HG02798 (cell line): ENCODE data around the gene DSCAM.
"Not testable (repeated sequence)": the region's sequence is repeated elsewhere in the genome, so short reads cannot be mapped to it uniquely, and the experiment has no call there.

Experiments used
- ATAC-seq: cut with Tn5 transposase; IDR thresholded peaks from one replicate; pipeline ENCODE4 v1.9.1; 2021; ENCODE audit warnings: mild to moderate bottlenecking; ENCODE audit not compliant: unreplicated experiment, poor library complexity

Gene DSCAM

DNA sequence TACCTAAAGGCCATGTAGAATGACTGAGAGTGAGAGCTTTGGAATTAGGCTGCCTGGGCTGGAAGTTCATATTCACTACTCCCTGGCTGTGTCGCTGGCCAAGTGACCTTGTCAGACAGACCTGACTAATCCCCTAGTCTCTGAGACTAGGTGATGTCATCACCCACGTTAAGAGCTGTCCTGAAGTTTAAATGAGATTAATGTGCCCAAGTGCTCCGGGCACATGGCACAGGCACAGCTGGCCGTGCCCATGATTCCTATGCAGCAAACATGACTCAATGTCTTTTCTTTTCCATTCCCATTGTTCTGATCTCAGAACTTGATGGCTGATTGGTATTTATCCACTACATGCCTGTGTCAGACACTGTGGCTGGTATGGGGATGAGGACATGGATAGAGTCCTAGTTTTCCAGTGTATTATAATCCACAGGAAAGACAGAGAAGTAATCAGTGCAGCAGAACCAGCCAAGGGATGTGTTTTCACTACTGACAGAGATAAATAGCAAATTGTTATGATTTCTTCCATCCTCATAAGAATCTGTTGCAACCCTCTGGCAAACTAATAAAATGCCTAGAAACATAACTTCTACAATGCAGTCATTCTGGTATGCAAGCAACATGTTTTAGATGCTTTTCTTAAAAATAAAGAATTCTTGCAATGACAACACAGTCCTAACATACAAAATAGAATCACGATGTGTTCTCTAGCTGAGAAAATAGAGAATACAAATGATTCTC lies 798.8 kb downstream of the DSCAM start:
- no peak for ATAC-seq

DNA sequence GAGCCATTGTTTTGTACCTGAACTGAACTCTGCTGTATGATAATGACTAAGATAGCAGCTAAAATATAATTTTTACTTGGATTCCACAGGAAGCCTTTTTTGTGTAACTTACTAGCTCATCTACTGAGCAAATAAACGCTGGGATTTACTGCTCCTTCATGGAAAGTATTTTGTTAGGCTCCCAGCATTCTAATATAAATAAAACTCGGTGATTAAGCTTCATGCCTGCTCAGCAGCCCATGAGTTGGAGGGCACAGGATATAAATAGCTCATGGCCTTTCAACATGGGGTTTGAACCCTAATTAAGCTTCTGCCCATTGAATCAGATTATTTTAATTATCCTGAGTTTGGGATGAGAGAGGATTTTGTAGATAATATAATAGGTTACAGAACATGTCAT lies 799.7 kb downstream of the DSCAM start:
- ATAC-seq, result no peak

DNA sequence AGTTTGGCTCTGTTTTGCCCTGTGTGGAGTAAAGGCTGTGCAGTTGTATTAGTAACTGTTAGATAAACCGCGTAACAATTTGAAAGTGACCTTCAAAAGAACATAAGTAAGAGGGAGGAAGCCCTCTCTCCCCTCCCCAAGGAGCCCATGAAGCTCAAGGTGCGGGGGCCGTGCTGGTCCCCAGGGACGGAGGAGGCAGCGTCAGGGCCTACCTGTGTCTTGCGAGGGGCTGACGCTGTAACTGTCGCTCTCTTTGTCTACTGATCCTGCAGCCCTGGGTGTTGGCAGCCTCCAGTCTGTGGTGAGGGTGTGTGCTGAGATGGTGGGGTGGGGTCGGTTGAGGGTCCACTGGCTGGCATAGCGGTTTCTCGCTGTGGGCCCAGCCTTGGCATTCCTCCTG lies 803.1 kb downstream of the DSCAM start:
- ATAC-seq, result no peak

DNA sequence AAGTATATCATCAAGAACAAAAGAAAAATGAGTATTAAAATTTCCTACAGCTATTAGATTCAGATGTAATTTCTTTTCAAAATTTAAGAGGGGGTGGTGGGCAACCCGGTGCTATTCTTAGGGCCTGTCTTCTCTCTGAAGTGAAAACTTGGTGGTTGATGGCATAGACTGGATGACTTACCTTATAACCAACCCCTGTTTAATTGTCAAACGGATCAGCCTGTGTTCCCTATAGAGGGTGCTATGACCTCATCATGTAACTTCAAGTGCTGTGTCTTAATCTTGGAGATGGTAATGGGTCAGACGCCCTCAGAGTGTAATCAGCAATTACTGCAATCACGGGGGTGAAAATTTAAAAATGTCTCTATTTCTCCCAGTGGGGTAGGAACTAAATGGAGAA lies 803.5 kb downstream of the DSCAM start:
- ATAC-seq, result no peak

DNA sequence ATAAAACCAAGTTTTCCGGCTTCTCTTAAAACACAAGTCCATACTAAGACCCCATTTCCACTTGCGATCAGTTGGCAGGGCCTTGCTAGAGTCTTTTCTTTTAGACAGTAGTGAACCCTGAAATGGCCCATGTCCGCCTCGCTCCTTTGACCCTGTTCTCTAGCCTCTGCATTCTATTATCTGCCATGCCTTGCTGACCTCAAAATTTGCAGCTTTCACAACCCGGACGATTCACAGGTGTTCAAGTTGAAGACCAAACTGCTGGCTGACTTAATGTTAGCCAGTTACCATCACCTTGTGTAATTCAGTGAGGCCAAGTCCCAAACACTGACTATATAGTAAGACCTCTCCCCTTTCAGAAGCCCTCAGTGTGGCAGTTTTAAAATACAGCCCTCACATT lies 805.5 kb downstream of the DSCAM start:
- no peak for ATAC-seq

DNA sequence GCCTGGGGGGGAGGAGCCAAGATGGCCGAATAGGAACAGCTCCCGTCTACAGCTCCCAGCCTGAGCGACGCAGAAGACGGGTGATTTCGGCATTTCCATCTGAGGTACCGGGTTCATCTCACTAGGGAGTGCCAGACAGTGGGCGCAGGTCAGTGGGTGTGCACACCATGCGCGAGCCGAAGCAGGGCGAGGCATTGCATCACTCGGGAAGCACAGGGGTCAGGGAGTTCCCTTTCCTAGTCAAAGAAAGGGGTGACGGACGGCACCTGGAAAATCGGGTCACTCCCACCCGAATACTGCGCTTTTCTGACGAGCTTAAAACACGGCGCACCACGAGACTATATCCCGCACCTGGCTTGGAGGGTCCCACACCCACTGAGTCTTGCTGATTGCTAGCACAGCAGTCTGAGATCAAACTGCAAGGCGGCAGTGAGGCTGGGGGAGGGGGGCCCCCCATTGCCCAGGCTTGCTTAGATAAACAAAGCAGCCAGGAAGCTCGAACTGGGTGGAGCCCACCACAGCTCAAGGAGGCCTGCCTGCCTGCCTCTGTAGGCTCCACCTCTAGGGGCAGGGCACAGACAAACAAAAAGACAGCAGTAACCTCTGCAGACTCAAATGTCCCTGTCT lies 813.7 kb downstream of the DSCAM start:
- ATAC-seq, result not testable (repeated sequence)

DNA sequence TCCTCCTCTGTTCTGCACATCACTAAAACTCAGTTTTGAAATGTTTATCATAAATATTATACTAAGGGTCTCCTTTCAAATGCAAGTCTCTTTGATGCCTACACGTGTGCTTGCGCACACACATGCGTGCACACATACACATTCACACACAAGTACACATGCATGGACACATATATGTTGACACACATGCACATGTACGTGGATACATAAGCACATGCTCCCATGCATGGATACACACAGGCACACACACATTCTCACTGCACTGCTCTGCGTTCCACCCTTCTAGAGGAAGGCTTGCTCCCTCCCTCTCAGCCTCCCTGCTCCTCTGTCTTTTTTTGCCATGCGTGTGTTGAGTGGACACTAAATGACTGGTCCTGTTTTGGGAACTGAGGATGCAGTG lies 817.1 kb downstream of the DSCAM start:
- no peak for ATAC-seq

DNA sequence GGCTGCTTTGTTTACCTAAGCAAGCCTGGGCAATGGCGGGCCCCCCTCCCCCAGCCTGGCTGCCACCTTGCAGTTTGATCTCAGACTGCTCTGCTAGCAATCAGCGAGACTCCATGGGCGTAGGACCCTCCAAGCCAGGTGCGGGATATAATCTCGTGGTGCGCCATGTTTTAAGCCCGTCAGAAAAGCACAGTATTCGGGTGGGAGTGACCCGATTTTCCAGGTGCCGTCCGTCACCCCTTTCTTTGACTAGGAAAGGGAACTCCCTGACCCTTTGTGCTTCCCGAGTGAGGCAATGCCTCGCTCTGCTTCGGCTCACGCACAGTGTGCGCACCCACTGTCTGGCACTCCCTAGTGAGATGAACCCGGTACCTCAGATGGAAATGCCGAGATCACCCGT lies 818.6 kb downstream of the DSCAM start:
- ATAC-seq, result not testable (repeated sequence)

DNA sequence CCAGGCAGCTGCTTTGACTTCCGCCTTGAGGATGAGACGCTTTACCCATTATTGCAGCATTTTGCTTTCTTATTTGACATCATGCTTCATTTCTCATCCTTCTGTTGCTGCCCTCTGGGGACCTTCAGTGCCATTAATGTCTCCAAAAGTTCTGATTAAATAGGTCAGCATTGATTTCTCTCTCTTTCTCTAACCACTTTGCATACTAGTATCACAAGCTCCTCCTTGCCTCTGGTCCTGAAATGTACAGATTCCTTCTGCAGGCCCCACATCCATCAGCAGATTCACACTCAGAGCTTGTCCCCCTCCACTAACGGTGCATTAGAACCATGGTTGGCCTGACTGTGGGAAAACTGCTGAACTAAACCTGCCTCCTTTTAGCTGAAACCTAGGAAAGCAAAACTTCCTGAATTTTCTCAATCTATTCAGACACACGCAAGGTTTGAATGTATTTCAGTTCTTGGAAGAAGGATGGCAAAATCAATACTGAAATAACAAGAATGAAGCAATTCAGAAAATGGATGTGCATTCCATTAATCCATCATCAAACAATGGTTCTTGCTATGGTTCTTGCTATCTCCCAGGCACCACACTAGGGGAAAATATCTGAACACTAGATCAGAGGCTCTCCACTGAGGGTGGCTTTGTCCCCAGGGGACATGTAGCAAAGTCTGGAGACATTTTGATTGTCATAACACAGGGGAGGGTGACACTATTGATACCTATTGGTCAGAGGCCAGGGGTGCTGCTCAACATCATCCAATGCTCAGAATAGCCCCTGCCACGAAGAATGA lies 825.2 kb downstream of the DSCAM start:
- ATAC-seq, result no peak

DNA sequence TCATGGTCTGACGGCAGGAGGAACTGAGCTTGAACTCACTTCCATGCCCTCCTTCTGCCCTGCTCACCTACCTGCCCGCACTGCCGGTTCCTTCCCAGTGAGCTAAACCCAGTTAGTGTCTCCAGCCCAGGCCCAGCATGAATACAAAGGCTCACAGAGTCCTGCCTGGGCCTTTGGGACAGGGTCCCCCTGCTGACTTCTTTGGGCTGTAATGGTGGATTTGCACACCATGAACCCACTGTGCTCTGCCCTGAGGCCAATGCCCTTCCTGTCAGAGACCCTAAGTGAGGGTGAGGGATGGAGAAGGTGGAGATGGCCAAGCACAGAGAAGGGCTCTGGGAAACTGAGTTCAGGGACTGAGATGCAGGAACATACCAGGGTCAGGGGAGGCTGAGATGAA lies 826.3 kb downstream of the DSCAM start:
- no peak for ATAC-seq

DNA sequence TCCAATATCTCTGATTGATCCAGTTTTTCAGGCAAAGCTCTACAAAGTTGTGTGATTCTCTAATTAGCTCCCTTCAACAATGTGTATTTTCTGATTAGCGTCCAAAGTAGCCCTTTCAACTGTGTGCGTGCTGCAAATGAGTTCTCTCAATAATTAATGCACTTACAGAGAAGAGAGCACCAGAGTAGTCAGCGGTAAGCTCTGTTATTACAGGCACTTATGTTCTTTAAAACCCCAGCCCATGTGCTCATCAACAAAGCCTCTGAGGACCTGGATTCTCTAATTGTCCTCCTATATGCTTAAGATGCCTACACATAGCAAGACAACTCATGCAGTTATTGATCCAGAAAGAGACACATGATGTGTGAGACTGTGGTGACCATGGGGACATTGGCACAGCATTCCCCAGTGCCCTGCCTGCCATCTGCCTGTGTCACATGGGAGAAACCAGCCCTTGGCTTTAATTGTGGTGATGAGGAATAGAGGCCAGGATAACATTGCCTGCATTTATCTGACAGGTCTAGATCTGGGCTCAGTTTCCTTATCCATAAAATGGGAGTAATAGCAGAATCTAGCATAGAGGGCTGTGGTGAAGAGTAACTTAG lies 828.0 kb downstream of the DSCAM start:
- ATAC-seq, result no peak

DNA sequence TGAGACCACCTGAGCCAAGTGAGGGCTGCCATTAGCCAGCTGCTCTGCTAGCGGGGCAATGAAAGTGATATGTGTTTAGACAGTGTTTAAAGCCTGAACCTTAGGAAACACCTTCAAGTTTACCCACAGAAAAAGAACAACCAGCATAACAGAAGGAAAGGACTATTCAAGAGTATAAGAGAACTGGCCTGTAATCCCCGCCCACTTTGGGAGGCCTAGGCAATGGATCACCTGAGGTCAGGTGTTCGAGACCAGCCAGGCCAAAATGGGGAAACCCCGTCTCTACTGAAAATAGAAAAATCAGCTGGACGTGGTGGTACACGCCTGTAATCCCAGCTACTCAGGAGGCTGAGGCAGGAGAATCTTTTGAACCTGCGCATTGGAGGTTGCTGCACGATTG lies 830.3 kb downstream of the DSCAM start:
- ATAC-seq, result no peak

DNA sequence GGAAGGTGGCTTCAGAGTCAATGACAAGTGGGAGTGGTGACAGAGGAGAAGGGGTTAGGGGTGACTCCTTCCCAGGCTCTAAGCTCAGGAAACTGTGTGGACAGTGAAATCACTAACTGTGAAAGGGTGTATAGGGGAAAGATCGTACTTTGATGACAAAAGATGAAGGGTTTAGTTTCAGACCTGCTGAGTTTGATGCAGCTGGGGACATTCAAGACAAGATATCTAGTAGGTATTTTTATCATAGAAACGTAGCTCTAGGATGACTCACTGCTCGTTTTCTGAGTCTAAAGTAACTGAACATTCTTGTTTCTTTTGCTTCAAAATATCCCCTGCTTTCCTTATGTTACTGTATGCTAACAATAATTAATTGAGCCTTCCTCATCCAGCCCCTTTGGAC lies 830.7 kb downstream of the DSCAM start:
- ATAC-seq, result no peak

DNA sequence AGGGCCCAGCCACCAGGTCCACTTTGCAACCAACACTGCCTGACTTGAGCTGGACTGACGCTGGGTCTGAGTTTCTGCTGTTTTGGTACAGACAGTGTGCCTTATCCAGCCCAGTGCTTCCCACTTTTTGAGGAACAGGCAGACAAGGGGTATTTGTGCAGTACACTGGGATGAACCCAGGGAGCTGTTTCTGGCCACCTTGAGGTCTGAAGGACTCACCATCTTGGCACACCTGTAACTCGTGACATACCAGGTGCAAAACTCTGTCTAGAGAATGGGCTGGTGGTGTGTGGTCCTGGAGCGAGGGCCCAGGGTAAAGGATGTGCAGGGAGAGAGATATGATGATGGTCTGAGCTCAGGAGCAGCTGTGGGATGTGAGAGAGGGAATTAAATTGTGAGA lies 831.1 kb downstream of the DSCAM start:
- ATAC-seq, result no peak

DNA sequence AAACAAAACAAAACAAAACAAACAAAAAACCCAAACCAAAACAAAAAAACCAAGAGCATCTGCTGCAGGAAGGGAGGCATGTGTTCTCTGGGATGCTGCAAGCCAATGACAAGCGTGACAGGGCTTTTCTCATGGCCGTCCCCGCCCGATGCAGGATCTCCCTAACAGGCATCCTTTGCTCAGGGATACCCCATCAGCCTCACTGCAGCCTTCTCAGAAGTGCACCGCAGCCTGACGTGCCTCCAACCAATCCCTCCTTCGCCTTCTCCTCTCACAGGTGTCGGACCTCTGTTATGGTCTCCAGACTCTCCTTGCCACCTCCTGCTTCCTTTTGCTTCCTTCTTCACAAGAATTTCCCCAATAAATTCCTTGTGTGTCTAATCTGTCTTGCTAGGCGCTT lies 832.6 kb downstream of the DSCAM start:
- no peak for ATAC-seq

DNA sequence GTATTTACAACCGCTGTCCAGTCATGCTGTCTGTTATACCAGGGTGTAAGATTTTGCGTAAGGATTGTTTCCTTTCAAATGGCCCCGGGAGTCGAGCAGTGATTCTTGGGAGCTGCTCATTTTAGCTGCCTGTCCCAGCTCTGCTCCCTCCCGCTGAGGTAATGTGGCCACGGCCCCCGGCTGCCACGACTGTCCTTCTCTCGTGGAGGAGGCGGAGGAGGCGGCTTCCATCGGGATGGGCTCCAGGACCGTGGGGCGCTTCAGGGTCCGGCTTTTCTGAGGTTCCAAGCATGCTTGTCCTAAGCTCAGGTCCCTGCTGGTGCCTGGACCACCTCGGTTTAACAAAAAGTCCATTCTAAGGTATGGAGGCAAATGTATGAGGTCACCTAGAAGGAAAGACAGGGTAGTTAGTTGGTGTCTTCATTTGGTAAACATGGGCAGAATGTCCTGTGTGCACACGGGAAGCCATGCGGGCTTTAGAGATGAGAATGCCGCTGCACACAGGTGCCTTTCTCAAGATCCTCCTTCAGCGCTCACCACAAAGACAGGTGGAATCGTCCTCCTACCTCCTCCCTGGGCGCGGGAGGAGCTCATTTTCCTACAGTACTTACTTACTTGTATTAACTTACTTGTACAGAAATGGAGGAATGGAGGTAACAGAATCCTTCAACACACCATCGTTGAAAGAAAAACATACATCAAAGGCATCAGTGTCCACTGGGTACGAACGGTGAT lies 833.8 kb downstream of the DSCAM start:
- no peak for ATAC-seq

DNA sequence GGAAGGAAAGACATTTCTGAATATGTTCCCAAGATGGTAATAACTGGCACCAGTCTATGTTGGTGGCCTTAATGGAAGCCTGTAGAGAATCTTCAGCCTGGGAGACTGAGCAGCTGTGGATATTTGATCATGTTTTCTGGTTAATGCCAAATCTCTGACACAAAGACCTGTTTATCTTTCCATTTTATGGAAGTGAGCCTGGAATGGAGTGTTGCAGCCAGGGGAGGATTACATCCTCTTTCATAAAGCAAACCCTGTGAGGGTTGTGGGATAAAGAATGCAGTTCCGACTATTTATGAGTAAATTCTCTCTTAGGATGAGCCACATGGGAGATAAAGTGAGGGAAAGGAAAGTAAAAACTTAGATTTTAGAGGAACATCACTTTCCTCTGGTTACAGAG lies 835.6 kb downstream of the DSCAM start:
- ATAC-seq, result no peak

DNA sequence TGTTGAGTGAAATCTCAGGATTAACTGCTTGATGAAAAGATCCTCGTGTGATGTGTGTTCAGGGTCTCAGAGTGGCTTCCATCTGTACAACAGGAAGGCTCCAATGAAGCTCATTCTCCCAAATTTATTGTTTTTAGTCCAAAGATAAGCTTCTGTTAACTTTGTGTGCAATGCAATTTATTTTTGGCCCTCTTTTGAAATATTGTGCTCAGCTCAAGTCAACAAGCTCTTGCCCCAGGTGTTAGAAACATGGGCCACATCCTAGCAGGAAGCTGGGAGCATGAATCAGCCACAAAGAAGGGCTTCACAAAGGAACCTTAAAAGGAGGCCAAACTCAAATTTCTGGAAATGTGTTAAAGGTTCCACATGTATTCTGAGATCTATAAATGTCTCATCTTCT lies 844.0 kb downstream of the DSCAM start:
- no peak for ATAC-seq

DNA sequence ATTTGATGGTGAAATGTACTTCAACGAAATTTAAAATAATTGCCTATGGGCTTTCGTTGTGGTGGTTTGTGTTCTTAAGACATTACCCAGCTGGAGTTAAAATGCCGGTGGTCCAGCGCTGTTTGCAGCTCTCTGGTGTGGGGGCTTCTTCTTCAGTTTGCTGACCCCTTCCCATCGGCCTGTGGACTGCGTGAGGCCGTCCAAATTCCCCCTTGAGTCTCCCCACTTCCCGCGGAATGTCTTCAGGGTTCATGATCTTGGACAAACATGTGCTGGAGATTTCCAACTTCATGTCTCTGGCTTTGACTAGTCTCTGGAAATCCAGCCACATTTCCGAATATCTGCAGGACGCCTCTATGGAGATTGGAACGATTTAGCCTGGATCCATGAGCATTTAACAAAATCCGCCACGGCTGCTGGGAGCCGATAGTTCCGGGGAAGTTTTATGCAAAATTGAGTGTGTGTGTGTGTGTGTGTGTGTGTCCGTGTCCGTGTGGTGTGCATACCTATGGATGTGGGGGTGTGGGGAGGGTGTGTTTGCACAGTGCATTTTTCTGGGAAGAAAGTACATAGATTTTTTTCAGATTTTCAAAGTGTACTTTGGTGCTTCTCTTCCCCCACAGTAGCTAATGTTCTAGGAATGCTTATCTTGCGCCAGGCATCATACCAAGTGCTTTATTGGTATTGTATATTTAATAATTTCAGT lies 862.5 kb downstream of the DSCAM start:
- ATAC-seq, result no peak
